NCI-H526 (cell line): ENCODE results near the gene TAF3.

ENCODE experiments used
- DNase-seq, 2 experiments: peaks; one replicate each; lab custom pipeline; 2025; lab: John Stamatoyannopoulos, UW

Gene TAF3

GRCh38 chr10:8045726-8046494 is 227.6 kb downstream of the TAF3 start:
- DNase-seq: no peak

GRCh38 chr10:8047452-8048280 is 229.4 kb downstream of the TAF3 start:
- DNase-seq: no peak

- no peak for DNase-seq
These were observed 230.1 kb downstream of the TAF3 start for GRCh38 chr10:8048281-8049008.

GRCh38 chr10:8049045-8049864 is 230.9 kb downstream of the TAF3 start:
- peak in 1 of 2 experiments; percentile 60 for DNase-seq

- peak in 1 of 2 experiments; percentile 31 for DNase-seq
These were observed 231.7 kb downstream of the TAF3 start for GRCh38 chr10:8049865-8050555.

GRCh38 chr10:8050556-8051108 is 232.3 kb downstream of the TAF3 start:
- peak in 1 of 2 experiments; percentile 54 for DNase-seq

- DNase-seq: peak in 1 of 2 experiments; percentile 26
These were observed 233.0 kb downstream of the TAF3 start for GRCh38 chr10:8051109-8051821.

- no peak for DNase-seq
These were observed 233.5 kb downstream of the TAF3 start for GRCh38 chr10:8051851-8052257.

- peak in 1 of 2 experiments; percentile 24 for DNase-seq
These were observed 234.1 kb downstream of the TAF3 start for GRCh38 chr10:8052341-8052955.

GRCh38 chr10:8052956-8053445 is 234.7 kb downstream of the TAF3 start:
- no peak for DNase-seq

GRCh38 chr10:8053446-8054243 is 235.3 kb downstream of the TAF3 start:
- DNase-seq: peak; percentile 42 to 91

GRCh38 chr10:8054244-8054493 is 235.9 kb downstream of the TAF3 start:
- peak in 1 of 2 experiments; percentile 35 for DNase-seq

- DNase-seq: peak in 1 of 2 experiments; percentile 43
These were observed 236.4 kb downstream of the TAF3 start, which contains the start of gene GATA3 for GRCh38 chr10:8054494-8055407. Gene GATA3, plus strand, starts transcription at chr10:8054688. Its CDS starts 968 bp downstream, at chr10:8055656.

- DNase-seq: no peak
These were observed 237.4 kb downstream of the TAF3 start for GRCh38 chr10:8055420-8056349.

- no peak for DNase-seq
These were observed 238.1 kb downstream of the TAF3 start for GRCh38 chr10:8056378-8056777.

- no peak for DNase-seq
These were observed 238.6 kb downstream of the TAF3 start for GRCh38 chr10:8056871-8057331.
